ENCODE measurements around the gene IL11.

GRCh38 chr19:55386493-55386971, 16.3 kb upstream of the IL11 start:
- no peak for TF ChIP-seq CTCF (IDR thresholded peaks at IDR 0.05)
- TF ChIP-seq POLR2AphosphoS5 (IDR thresholded peaks at IDR 0.05) = no peak

All from gastroesophageal sphincter (tissue), 3 donors.